ENCODE data around the gene SLC1A4. TPM values are rescaled to one million over a fixed set of nuclear protein-coding genes. Genes with fewer than 3 reads are reported as not detected.

SLC1A4 gene
- total RNA-seq, 6 experiments from 2014 or later: 7.2 to 21.7 (median 12.4) TPM

DNA sequence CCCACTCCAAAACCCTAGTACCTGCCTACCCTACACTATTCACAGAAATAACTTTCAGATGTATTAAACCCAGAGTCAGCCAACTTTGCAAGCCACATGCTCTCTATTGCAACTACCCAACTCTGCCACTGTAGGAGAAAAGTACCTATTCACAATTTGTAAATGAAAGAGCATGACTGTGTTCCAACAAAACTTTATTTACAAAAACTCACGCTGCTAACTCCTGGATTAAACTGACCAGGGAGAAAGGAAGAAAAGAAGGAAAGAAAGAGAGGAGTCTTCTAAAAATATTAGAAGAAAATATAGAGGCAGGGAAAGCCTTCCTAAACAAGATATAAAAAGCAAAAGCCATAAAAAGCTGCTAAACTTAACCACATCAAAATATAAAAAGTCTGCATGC is 24.6 kb downstream of the SLC1A4 start:
- Histone ChIP-seq H3K4me3 (no peak overlapping the region), H3K9me3 (no peaks in the 10 kb centered on the region), H3K36me3 (peaks cover 0 to 18% (median 3%) of the 10 kb centered on the region in 4 donors), H3K27me3 (no peaks in the 10 kb centered on the region), H3K4me1 (no peaks in the 10 kb centered on the region), H3K27ac (no peak overlapping the region)
- DNase-seq (no peak), ATAC-seq (no peak)
- intact Hi-C loops (cut with DNase I): no loop called here
- TF ChIP-seq, protein P1, sequence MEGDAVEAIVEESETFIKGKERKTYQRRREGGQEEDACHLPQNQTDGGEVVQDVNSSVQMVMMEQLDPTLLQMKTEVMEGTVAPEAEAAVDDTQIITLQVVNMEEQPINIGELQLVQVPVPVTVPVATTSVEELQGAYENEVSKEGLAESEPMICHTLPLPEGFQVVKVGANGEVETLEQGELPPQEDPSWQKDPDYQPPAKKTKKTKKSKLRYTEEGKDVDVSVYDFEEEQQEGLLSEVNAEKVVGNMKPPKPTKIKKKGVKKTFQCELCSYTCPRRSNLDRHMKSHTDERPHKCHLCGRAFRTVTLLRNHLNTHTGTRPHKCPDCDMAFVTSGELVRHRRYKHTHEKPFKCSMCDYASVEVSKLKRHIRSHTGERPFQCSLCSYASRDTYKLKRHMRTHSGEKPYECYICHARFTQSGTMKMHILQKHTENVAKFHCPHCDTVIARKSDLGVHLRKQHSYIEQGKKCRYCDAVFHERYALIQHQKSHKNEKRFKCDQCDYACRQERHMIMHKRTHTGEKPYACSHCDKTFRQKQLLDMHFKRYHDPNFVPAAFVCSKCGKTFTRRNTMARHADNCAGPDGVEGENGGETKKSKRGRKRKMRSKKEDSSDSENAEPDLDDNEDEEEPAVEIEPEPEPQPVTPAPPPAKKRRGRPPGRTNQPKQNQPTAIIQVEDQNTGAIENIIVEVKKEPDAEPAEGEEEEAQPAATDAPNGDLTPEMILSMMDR (IDR thresholded peaks at IDR 0.05): no peak
- no peak for TF ChIP-seq POLR2A (IDR thresholded peaks at IDR 0.05)
- WGBS (ENCODE audit: insufficient coverage, low coverage, low lambda C conversion rate, missing lambda C conversion rate): 100% methylated on average over 1 of the region's 1 CpG

DNA sequence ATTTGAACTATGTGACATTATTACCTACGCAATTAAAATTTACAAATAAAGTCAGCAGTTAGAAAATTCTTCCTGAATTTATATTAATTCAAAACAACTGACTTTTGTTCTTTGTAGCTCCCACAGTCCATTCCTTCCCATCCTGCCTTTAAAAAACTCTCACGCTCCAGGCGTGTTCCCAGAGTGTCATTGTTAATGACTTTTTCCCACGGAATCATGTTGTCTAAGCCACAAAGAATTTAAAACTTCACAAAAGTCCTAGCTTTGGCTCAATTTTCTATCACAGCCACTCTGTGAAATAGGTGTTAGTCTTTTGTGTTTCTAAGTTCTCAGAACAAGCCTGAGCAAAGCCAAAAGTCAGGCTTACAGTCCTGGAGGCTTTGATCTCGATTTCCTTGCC is 26.5 kb downstream of the SLC1A4 start:
- no peaks in the 10 kb centered on the region for H3K4me1 ChIP-seq
- intact Hi-C loops (cut with DNase I): no loop called here
- H3K9me3 ChIP-seq: no peaks in the 10 kb centered on the region
- DNase-seq (no peak), ATAC-seq (no peak)
- TF ChIP-seq POLR2A (IDR thresholded peaks at IDR 0.05): no peak
- TF ChIP-seq, protein P1 (IDR thresholded peaks at IDR 0.05): no peak
- H3K27me3 ChIP-seq: no peaks in the 10 kb centered on the region
- H3K36me3 ChIP-seq: peaks cover 0 to 13% (median 3%) of the 10 kb centered on the region in 4 donors
- H3K4me3 ChIP-seq: no peak overlapping the region
- no peak overlapping the region for H3K27ac ChIP-seq
- WGBS (ENCODE audit: insufficient coverage, low coverage, low lambda C conversion rate, missing lambda C conversion rate): 89% methylated on average over 5 of the region's 5 CpGs

DNA sequence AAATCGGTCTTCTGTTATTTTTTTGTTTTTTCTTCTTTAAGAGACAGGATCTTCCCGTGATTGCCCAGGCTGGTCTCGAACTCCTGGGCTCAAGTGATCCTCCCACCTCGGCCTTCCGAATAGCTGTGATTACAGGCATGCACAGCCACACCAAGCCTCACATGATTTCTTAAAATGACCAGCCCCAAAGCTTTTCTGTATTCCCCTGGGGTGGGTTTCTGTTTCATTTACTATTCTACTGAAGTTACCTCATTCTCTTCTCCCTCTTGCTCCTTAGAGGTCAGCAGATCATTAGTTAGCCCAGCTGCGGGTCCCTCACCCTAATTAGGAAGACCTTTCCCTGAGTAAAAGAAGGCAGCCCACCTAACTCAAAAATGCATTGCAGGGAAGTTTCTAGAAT is 27.6 kb downstream of the SLC1A4 start:
- intact Hi-C loops (cut with DNase I): no loop called here
- no peak overlapping the region for H3K27ac ChIP-seq
- peaks cover 0 to 12% (median 6%) of the 10 kb centered on the region in 4 donors for H3K36me3 ChIP-seq
- H3K9me3 ChIP-seq: no peaks in the 10 kb centered on the region
- 86% methylated on average over 6 of the region's 6 CpGs for whole genome bisulfite sequencing (ENCODE audit: insufficient coverage, low coverage, low lambda C conversion rate, missing lambda C conversion rate)
- H3K27me3 ChIP-seq: no peaks in the 10 kb centered on the region
- no peaks in the 10 kb centered on the region for H3K4me1 ChIP-seq
- DNase-seq (no peak), ATAC-seq (no peak)
- H3K4me3 ChIP-seq: no peak overlapping the region
- TF ChIP-seq POLR2A (IDR thresholded peaks at IDR 0.05): no peak
- TF ChIP-seq, protein P1 (IDR thresholded peaks at IDR 0.05): no peak

DNA sequence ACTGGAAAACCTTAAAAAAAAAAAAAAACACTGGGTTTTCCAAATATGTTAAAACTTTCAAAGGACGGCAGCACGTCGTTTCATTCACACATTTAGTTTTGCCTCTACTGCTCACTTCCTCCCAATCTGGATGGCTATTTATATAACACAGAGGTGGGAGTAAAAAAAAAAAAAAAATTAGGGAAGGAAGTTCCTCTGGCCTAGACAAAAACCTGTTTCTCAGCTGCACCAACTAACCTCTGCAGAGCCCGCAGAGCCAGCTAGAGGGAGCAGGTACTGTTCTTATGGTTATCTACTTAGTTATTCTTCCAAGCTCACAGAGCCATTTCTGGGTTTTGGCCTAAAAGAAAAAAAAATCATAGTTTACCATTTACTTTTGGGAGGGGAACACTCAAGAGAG is 28.1 kb downstream of the SLC1A4 start:
- peak in 3 of 4 donors; percentile 36 to 53 (median 51) for ATAC-seq

More for the DNA sequence above, 28.1 kb downstream of the SLC1A4 start:
- Histone ChIP-seq H3K36me3 (peaks cover 0 to 12% (median 6%) of the 10 kb centered on the region in 4 donors), H3K4me3 (no peak overlapping the region), H3K9me3 (no peaks in the 10 kb centered on the region), H3K27me3 (no peaks in the 10 kb centered on the region), H3K4me1 (no peaks in the 10 kb centered on the region), H3K27ac (no peak overlapping the region)
- intact Hi-C loops (cut with DNase I): no loop called here
- TF ChIP-seq, protein P1 (IDR thresholded peaks at IDR 0.05): peak in 2 of 4 donors; percentile 13 to 29
- no peak for TF ChIP-seq POLR2A (IDR thresholded peaks at IDR 0.05)
- WGBS (ENCODE audit: insufficient coverage, low coverage, low lambda C conversion rate, missing lambda C conversion rate): 38% methylated on average over 4 of the region's 4 CpGs
- no peak for DNase-seq
